GM19238 (cell line): ENCODE measurements around the gene STAM.

Source experiments
- DNase-seq: peaks from one replicate; pipeline ENCODE4 v3.0.0; 2011; ENCODE audit warnings: low spot score; ENCODE audit not compliant: insufficient read length

STAM gene

DNA sequence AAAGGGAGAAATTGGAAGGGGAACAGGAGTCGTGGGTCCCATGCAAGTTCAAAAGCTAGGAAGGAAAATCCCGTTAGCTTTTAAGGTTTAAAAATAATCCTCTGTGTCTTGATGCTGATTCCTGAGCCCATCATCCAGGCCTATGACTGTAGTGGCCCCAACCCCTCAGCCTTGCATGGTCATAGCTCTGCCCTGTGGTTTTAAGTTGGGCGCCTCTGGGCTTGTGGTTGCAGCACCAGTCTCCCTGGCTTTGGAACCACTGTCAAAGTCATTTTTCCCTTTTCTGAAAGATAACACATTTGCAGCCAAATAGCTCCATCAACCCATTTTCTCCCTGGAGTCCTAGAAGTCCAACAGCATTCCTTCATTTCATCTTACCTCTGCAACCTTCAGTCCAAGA, 121.7 kb downstream of the STAM start:
- DNase-seq, result no peak
